Ishikawa (cell line): Measurements from ENCODE around the gene THRAP3.

ENCODE experiments used
- CEBPB ChIP-seq: IDR thresholded peaks from 2 replicates; pipeline ENCODE4 v1.6.1; 2012
- CREB1 ChIP-seq: IDR thresholded peaks from 2 replicates; pipeline ENCODE4 v1.6.1; 2012; ENCODE audit warnings: low read depth
- EGR1 ChIP-seq: IDR thresholded peaks from 2 replicates; pipeline ENCODE4 v1.6.1; 2012
- EP300 ChIP-seq: IDR thresholded peaks from 2 replicates; pipeline ENCODE4 v1.6.1; 2012; ENCODE audit warnings: borderline replicate concordance
- FOXM1 ChIP-seq: IDR thresholded peaks from 2 replicates; pipeline ENCODE4 v1.6.1; 2012; ENCODE audit warnings: low read depth, borderline replicate concordance
- MAX ChIP-seq: IDR thresholded peaks from 2 replicates; pipeline ENCODE4 v1.6.1; 2012
- NFIC ChIP-seq: IDR thresholded peaks from 2 replicates; pipeline ENCODE4 v1.6.1; 2012
- RAD21 ChIP-seq: IDR thresholded peaks from 2 replicates; pipeline ENCODE4 v1.6.1; 2012; ENCODE audit warnings: low read depth
- REST ChIP-seq: IDR thresholded peaks from 2 replicates; pipeline ENCODE4 v1.6.1; 2012; ENCODE audit warnings: low read depth, mild to moderate bottlenecking
- TAF1 ChIP-seq: IDR thresholded peaks from 2 replicates; pipeline ENCODE4 v1.6.1; 2012; ENCODE audit warnings: low read depth, mild to moderate bottlenecking
- TCF12 ChIP-seq: IDR thresholded peaks from 2 replicates; pipeline ENCODE4 v1.6.1; 2012; ENCODE audit warnings: low read depth
- TEAD4 ChIP-seq: IDR thresholded peaks from 2 replicates; pipeline ENCODE4 v1.6.1; 2012
- USF1 ChIP-seq: IDR thresholded peaks from 2 replicates; pipeline ENCODE4 v1.6.1; 2012
- YY1 ChIP-seq: IDR thresholded peaks from 2 replicates; pipeline ENCODE4 v1.6.1; 2012; ENCODE audit warnings: low read depth
- ZBTB7A ChIP-seq: IDR thresholded peaks from 2 replicates; pipeline ENCODE4 v1.6.1; 2012; ENCODE audit warnings: low read depth

The THRAP3 gene

GRCh38 chr1:36187800-36188593, 36.2 kb upstream of the THRAP3 start:
- TF ChIP-seq CREB1 (no peak), YY1 (peak; percentile 37; the same call in 1 of the 2 replicates), TAF1 (no peak), RAD21 (peak; percentile 99), MAX (no peak; the same call in 1 of the 2 replicates)

- TF ChIP-seq CREB1 (no peak), EGR1 (no peak), REST (no peak), YY1 (no peak), CEBPB (no peak), USF1 (no peak), ZBTB7A (no peak), FOXM1 (no peak), TEAD4 (no peak), MAX (no peak), TCF12 (no peak), RAD21 (no peak), TAF1 (no peak), EP300 (no peak), NFIC (no peak)
Measured at GRCh38 chr1:36198641-36199040, 25.6 kb upstream of the THRAP3 start.

- TF ChIP-seq EGR1 (no peak), TCF12 (no peak), ZBTB7A (no peak), CEBPB (no peak), MAX (no peak), USF1 (no peak), NFIC (no peak), YY1 (no peak), CREB1 (no peak), REST (no peak), TAF1 (no peak), RAD21 (no peak; the same call in 1 of the 2 replicates), EP300 (no peak), TEAD4 (no peak), FOXM1 (no peak)
Measured at GRCh38 chr1:36199934-36200741, 24.1 kb upstream of the THRAP3 start.

- no peak for TF ChIP-seq ZBTB7A
- no peak for TF ChIP-seq MAX
- no peak for TF ChIP-seq TEAD4
- TF ChIP-seq CEBPB, result no peak
- TF ChIP-seq CREB1, result no peak
- no peak for TF ChIP-seq RAD21
- no peak for TF ChIP-seq NFIC
- no peak for TF ChIP-seq FOXM1
- no peak for TF ChIP-seq YY1
- TF ChIP-seq EGR1, result no peak
Measured at GRCh38 chr1:36203027-36203553, 21.2 kb upstream of the THRAP3 start.
